Cardiac muscle cell (in vitro differentiated cells and primary cell): Measurements from ENCODE around the gene TPO. TPM values are rescaled to one million over a fixed set of nuclear protein-coding genes. Genes with fewer than 3 reads are reported as not detected.

Source experiments
- DNase-seq, 2 donors: peaks; one replicate each; pipeline versions ENCODE4 v3.0.0 to v3.0.0-alpha.2; 2010 to 2017; ENCODE audit warnings: low read depth in 1 of 2, low spot score in 1 of 2
- H3K27ac ChIP-seq: fragments of 200-600 bp; sonication (generic); 2 replicates; pipeline ENCODE4 v1.5.1; 2016
- H3K27me3 ChIP-seq: fragments of 200-600 bp; sonication (generic); 2 replicates; pipeline ENCODE4 v1.6.0; 2016; ENCODE audit warnings: control low read depth
- H3K36me3 ChIP-seq: fragments of 200-600 bp; sonication (generic); 2 replicates; pipeline ENCODE4 v1.5.1; 2016; ENCODE audit warnings: control low read depth
- H3K4me1 ChIP-seq: fragments of 200-600 bp; sonication (generic); 2 replicates; pipeline ENCODE4 v1.8.1; 2017; ENCODE audit warnings: low read depth, mild to moderate bottlenecking, mixed run types
- H3K4me3 ChIP-seq: fragments of 200-600 bp; sonication (generic); 2 replicates; pipeline ENCODE4 v1.5.1; 2016; ENCODE audit warnings: mild to moderate bottlenecking
- H3K9me3 ChIP-seq: fragments of 200-600 bp; sonication (generic); 2 replicates; pipeline ENCODE4 v1.5.1; 2017; ENCODE audit warnings: low read depth, mild to moderate bottlenecking, control low read depth
- CTCF ChIP-seq: IDR thresholded peaks from 2 replicates; pipeline ENCODE4 v1.5.1; 2012; ENCODE audit warnings: low read depth, mild to moderate bottlenecking, low read length
- polyA plus RNA-seq: library from polyadenylated mRNA; unstranded; fragments of >200 nt; fragmentation: Nextera tagmentation; extraction: Ambion mirVana; gene quantifications from 2 replicates; pipeline ENCODE4 v1.2.1, GENCODE V29; 2016
- total RNA-seq: library from RNA; depleted of rRNA; stranded (reverse); fragments of >200 nt; gene quantifications from 2 replicates; pipeline ENCODE4 v1.2.3, GENCODE V29; 2016

TPO gene
- total and polyA plus RNA-seq, 2 experiments from 2014 or later: 0.46 to 0.71 TPM

GRCh38 chr2:1371082-1371481 is 42.2 kb upstream of the TPO start:
- no peaks in the 10 kb centered on the region for H3K4me1 ChIP-seq
- no peak for DNase-seq
- H3K27ac ChIP-seq: no peak overlapping the region
- no peak overlapping the region for H3K4me3 ChIP-seq
- no peak for TF ChIP-seq CTCF
- H3K9me3 ChIP-seq: no peaks in the 10 kb centered on the region
- H3K27me3 ChIP-seq: no peaks in the 10 kb centered on the region
- no peaks in the 10 kb centered on the region for H3K36me3 ChIP-seq

- no peaks in the 10 kb centered on the region for H3K27me3 ChIP-seq
- no peak overlapping the region for H3K27ac ChIP-seq
- no peaks in the 10 kb centered on the region for H3K4me1 ChIP-seq
- DNase-seq: no peak
- no peaks in the 10 kb centered on the region for H3K36me3 ChIP-seq
- no peak for TF ChIP-seq CTCF
- no peak overlapping the region for H3K4me3 ChIP-seq
- no peaks in the 10 kb centered on the region for H3K9me3 ChIP-seq
Observed at GRCh38 chr2:1373830-1374229, 39.4 kb upstream of the TPO start.

- no peaks in the 10 kb centered on the region for H3K9me3 ChIP-seq
- H3K27me3 ChIP-seq: no peaks in the 10 kb centered on the region
- H3K27ac ChIP-seq: no peak overlapping the region
- H3K4me3 ChIP-seq: no peak overlapping the region
- H3K4me1 ChIP-seq: no peaks in the 10 kb centered on the region
- DNase-seq: no peak
- H3K36me3 ChIP-seq: no peaks in the 10 kb centered on the region
- TF ChIP-seq CTCF: no peak
Observed at GRCh38 chr2:1374287-1374686, 39.0 kb upstream of the TPO start.

GRCh38 chr2:1375794-1376193 is 37.5 kb upstream of the TPO start:
- no peaks in the 10 kb centered on the region for H3K9me3 ChIP-seq
- no peaks in the 10 kb centered on the region for H3K4me1 ChIP-seq
- no peaks in the 10 kb centered on the region for H3K36me3 ChIP-seq
- no peak overlapping the region for H3K27ac ChIP-seq
- no peak for TF ChIP-seq CTCF
- DNase-seq: no peak
- no peaks in the 10 kb centered on the region for H3K27me3 ChIP-seq
- H3K4me3 ChIP-seq: no peak overlapping the region

- no peak overlapping the region for H3K27ac ChIP-seq
- H3K36me3 ChIP-seq: no peaks in the 10 kb centered on the region
- no peaks in the 10 kb centered on the region for H3K4me1 ChIP-seq
- no peak overlapping the region for H3K4me3 ChIP-seq
- no peak for TF ChIP-seq CTCF
- no peaks in the 10 kb centered on the region for H3K9me3 ChIP-seq
- DNase-seq: no peak
- no peaks in the 10 kb centered on the region for H3K27me3 ChIP-seq
Observed at GRCh38 chr2:1377473-1377872, 35.8 kb upstream of the TPO start.
